SU-DHL-6 (cell line): Measurements from ENCODE around the gene NFKBIE.

ENCODE experiments used
- CTCF ChIP-seq: fragments of 200-600 bp; sonication (generic); IDR thresholded peaks from one replicate; pipeline ENCODE4 v1.5.1; 2017; ENCODE audit warnings: antibody characterized with exemption, mild to moderate bottlenecking, low read length, moderate library complexity; ENCODE audit not compliant: insufficient read depth, poor library complexity, severe bottlenecking
- EZH2phosphoT487 ChIP-seq: fragments of 200-600 bp; sonication (generic), shearing (Covaris generic); conservative IDR thresholded peaks from 2 replicates; pipeline ENCODE4 v1.6.1; 2018; ENCODE audit warnings: mild to moderate bottlenecking, antibody characterized with exemption, low read length, moderate library complexity, mixed read lengths

DNA sequence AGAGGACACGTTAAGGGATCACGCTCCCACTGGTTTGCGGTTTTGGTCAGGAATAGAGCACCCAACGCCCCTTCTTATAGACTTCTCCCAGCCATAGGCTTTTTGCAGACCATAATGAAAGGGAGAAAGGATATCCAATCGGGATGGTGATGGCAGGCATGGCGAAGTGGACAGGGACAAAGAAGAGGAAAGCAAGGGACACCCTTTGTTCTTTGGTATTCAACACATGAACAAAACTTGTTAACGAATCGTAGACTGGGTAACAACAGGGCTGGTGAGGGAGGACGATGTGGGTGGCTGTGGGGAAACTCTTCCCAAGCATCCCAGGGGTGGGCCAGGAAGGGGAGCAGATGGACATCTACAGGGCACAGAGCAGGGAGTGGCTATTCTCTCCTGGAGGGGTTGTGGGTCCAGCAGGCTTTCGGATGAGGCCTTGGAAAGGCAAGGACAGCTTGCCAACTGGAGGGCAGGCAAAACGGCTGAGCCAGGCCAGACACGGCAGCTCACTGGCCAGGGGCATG lies 19.9 kb downstream of the NFKBIE start:
- TF ChIP-seq CTCF (no peak), EZH2phosphoT487 (no peak)
